ENCODE results near the gene AP4S1.

Gene AP4S1

DNA sequence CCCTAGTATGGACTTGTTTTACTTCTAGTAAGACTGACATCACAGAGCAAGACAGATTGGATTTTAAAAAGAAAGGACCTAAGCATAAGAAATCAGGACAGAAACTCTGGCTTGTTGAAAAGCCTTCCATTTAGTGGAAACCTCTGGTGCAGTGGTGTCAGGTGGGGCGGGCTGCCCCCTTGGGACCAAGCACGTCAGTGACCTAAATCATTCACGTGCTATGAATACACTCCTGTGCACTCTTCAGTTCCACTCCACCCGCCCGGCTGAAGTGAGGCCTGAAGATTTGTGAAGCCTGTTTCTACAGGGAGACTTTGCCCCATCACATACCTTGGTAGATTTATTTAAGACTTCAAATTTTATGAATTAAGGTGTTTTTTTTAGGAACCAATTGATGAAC lies 58.9 kb downstream of the AP4S1 start:
- TF ChIP-seq GATA3 (IDR thresholded peaks at IDR 0.05; ENCODE audit: low read depth, low read length) (no peak), GATA2 (IDR thresholded peaks at IDR 0.05; ENCODE audit: low read depth, low read length) (no peak)

DNA sequence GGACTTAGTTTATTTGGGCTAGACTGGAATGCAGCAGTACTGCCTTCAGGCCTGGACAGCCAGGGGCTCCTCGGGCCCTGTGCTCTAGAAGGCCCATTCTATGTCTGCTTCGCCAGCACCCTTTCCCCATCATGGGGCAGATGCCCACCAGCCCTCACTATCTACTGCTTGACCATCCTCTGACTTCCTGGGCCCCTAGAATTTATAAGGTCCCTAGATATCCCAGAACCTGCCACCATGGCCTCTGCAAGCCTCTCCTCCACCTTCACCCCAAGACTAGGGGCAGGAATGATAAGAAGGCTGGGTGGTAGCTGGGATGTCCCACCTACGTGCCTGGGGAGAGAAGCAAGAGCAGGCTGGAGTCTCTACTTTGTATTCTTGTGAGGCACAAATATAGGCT lies 59.6 kb downstream of the AP4S1 start:
- no peak for TF ChIP-seq GATA2 (IDR thresholded peaks at IDR 0.05; ENCODE audit: low read depth, low read length)
- no peak for TF ChIP-seq GATA3 (IDR thresholded peaks at IDR 0.05; ENCODE audit: low read depth, low read length)

DNA sequence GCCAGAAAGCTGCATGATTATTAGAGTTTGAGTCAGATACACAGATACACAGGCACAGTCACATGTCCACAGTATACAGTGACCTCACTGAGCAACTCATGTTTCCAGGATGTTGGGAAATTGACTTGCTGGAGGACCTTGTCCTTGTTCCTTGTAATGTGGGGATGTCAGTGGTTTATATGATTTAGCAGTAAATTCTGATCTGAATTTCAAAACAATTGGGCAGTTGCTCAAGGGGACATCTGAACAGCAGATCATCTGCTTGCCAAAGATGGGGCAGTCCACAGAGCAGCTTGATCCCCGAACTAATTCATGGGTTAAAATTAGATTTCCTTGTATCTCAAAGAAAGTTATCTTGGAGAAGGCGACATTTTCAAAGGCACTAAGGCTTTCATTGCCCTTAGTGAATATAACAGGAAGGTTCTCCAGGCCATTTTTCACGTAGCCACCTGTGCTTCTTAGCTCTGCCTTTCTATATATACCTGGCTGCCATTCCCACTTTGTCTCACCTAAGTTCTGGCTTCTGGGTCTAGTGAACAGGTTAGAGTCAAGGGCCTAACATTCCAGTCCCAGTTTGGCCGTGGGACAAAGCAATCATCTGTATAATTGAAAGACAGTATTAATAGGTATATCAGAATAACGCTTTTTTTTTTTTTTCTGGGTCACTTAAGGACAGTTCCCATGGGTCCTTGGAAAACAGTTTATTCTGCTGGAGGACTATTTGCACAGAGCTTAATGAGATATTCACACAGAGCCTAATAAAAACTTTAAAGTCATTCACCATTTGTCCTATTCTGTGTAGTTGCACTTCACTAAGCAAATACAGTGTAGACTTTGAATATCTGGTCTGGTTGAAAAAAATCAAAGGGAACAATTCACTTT lies 65.7 kb downstream of the AP4S1 start:
- TF ChIP-seq GATA3 (IDR thresholded peaks at IDR 0.05; ENCODE audit: low read depth, low read length): no peak
- TF ChIP-seq GATA2 (IDR thresholded peaks at IDR 0.05; ENCODE audit: low read depth, low read length): no peak

DNA sequence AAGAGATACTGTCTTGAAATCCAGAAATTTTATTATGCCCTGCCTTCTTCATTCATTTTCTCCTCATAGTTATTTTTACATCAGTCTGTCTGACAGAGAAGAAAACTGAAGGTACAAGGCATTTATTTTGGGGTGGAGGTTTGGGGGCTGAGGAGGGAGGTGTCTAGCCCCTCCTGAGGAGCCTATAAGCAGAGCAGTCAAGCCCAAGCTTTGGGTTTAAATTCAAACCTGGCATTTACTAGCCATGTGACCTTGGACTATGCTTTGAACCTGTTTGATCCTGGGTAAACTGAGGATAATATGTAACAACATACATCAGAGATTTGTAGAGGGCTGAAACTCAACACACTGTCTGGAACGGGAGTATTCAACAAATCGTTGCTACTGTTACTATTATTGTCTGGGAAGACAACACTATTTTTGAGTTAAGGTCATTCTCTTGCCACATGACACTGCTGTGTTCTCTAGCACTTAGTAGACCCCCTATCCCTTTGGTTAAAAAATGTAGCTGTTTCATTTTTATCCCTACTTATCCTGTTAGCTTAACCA lies 66.8 kb downstream of the AP4S1 start:
- no peak for TF ChIP-seq GATA3 (IDR thresholded peaks at IDR 0.05; ENCODE audit: low read depth, low read length)
- no peak for TF ChIP-seq GATA2 (IDR thresholded peaks at IDR 0.05; ENCODE audit: low read depth, low read length)

- TF ChIP-seq GATA2 (IDR thresholded peaks at IDR 0.05; ENCODE audit: low read depth, low read length): no peak
- TF ChIP-seq GATA3 (IDR thresholded peaks at IDR 0.05; ENCODE audit: low read depth, low read length): no peak
These were observed 70.8 kb downstream of the AP4S1 start for GRCh38 chr14:31096255-31096654.

DNA sequence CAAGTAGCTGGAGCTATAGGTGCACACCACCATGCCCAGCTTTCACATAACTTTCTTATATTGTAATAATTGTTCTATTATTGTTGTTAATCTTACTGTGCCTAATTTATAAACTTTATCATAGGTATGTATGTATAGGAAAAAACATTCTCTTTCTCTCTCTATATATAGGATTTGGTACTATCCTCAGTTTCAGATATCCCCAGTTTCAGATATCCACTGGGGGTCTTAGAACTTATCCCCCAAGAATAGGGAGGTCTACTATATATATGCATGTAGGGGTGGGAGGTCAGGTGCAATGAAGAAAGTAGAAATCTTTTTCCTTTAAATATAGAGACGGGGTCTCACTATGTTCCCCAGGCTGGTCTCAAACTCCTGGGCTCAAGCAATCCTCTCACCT lies 71.6 kb downstream of the AP4S1 start:
- no peak for TF ChIP-seq GATA2 (IDR thresholded peaks at IDR 0.05; ENCODE audit: low read depth, low read length)
- TF ChIP-seq GATA3 (IDR thresholded peaks at IDR 0.05; ENCODE audit: low read depth, low read length): no peak

DNA sequence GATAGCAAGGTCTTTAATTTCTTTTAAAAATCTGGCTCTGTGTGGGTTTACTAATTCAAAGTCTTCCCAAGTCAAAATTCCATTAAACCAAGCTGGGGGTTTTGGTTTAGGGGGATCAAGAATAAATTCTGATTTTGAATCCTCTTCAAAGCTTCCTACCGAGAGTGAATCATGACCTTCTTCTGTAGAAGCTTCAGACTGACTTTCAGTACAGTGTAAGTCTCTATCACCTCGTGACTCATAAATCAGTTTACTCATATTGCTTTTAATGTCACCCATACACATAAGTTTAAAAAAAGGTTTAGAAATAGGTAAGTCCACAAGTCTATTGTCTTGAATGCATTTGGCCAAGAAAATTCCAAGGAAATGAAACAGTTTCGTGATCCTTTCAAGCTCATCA lies 81.3 kb downstream of the AP4S1 start:
- TF ChIP-seq GATA3 (IDR thresholded peaks at IDR 0.05; ENCODE audit: low read depth, low read length) (no peak), GATA2 (IDR thresholded peaks at IDR 0.05; ENCODE audit: low read depth, low read length) (no peak)

GRCh38 chr14:31109257-31109656 lies 83.8 kb downstream of the AP4S1 start:
- TF ChIP-seq GATA2 (IDR thresholded peaks at IDR 0.05; ENCODE audit: low read depth, low read length): no peak

DNA sequence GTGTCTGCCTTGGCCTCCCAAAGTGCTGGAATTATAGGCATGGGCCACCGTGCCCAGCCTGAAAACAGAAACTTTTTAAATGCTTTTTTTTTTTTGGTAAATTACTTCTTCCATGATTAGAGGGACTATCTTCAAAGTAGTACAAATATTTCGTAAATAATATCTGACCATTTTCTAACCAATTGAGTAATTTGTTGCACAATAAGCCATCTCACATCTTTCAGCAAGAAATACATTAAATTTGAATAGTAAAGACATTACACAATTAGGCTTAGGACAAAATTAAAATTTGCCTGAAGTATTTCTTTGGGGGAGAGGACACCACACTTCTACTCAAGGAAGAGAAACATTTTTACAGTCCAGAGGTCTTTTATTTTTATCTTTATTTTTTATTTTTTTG lies 85.4 kb downstream of the AP4S1 start:
- TF ChIP-seq GATA2 (IDR thresholded peaks at IDR 0.05; ENCODE audit: low read depth, low read length): no peak
- no peak for TF ChIP-seq GATA3 (IDR thresholded peaks at IDR 0.05; ENCODE audit: low read depth, low read length)

GRCh38 chr14:31113794-31114193 lies 88.3 kb downstream of the AP4S1 start:
- TF ChIP-seq GATA2 (IDR thresholded peaks at IDR 0.05; ENCODE audit: low read depth, low read length) (no peak), GATA3 (IDR thresholded peaks at IDR 0.05; ENCODE audit: low read depth, low read length) (no peak)

- TF ChIP-seq GATA3 (IDR thresholded peaks at IDR 0.05; ENCODE audit: low read depth, low read length) (no peak), GATA2 (IDR thresholded peaks at IDR 0.05; ENCODE audit: low read depth, low read length) (no peak)
These were observed 93.4 kb downstream of the AP4S1 start for GRCh38 chr14:31118892-31119291.

DNA sequence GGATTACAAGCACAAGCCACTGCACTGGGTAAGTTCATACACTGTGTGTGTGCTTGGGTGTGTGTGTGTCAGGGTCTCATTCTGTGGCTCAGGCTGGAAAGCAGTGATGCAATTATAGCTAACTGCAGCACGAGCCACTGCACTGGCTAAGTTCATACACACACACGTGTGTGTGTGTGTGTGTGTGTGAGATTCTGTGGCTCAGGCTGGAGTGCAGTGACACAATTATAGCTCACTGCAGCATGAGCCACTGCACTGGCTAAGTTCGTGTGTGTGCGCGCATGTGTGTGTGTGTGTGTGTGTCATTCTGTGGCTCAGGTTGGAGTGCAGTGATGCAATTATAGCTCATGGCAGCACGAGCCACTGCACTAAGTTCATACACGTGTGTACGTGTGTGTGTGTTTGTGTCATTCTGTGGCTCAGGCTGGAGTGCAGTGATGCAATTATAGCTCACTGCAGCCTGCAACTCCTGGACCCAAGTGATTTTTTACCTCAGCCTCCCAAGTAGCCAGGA lies 96.7 kb downstream of the AP4S1 start:
- TF ChIP-seq GATA3 (IDR thresholded peaks at IDR 0.05; ENCODE audit: low read depth, low read length): no peak

DNA sequence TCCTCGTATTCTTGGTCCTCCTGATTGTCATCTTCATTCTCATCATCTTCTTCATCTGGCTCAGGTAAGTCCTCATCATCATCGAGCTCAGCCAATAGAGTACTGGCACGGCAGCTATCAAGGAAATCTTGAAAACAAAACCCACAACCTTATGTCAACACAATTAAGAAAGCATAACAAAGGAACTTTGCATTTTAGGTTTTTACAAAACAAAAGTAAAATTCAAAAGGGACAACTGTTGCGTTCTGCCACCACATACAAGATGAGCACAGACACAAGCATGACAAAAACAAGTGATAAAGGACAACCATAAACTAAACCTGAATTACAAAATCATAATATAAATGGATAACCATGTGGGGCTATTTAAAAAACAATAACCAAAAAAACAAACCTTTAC lies 97.5 kb downstream of the AP4S1 start:
- TF ChIP-seq GATA2 (IDR thresholded peaks at IDR 0.05; ENCODE audit: low read depth, low read length): no peak
- TF ChIP-seq GATA3 (IDR thresholded peaks at IDR 0.05; ENCODE audit: low read depth, low read length): no peak

DNA sequence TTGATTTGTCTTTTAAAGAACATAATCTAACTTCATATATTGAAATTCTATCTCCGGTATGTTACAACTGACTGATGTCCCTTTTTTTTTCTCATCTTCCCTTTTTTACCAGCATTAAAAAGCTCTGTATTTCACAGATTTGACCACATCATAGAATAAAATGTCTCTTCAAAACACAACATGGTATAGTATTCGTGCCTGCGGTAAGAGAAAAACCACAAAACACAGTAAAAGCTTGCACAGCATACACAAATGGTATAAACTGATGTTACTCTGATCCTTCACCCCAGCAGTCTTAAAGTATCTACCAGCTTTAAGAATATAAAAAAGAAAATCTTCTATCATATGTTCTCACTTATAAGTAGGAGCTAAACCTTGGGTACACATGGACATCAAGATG lies 98.7 kb downstream of the AP4S1 start:
- TF ChIP-seq GATA3 (IDR thresholded peaks at IDR 0.05; ENCODE audit: low read depth, low read length) (no peak), GATA2 (IDR thresholded peaks at IDR 0.05; ENCODE audit: low read depth, low read length) (no peak)

DNA sequence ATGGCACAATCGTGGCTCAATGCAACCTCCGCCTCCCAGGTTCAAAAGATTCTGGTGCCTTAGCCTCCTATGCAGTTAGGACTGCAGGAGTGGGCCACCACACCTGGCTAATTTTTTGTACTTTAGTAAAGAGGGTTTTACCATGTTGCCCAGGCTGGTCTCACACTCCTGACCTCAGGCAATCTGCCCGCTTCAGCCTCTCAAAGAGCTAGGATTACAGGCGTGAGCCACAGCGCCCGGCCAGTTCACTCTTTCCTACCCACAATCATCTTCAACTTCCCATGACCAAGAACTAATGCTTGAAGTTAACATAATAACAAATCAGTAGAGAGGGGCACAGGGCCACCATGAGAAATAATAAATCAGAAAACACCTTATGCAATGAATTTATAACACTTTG lies 99.8 kb downstream of the AP4S1 start:
- no peak for TF ChIP-seq GATA2 (IDR thresholded peaks at IDR 0.05; ENCODE audit: low read depth, low read length)
- no peak for TF ChIP-seq GATA3 (IDR thresholded peaks at IDR 0.05; ENCODE audit: low read depth, low read length)
